Measurements from ENCODE around the gene MGST2.
A peak's percentile ranks its signal among the peaks of the same experiment; 100 is the strongest.

Gene MGST2

GRCh38 chr4:139645458-139645857 is 20.2 kb upstream of the MGST2 start:
- TF ChIP-seq CTCF (IDR thresholded peaks at IDR 0.05; ENCODE audit: low read depth, low read length): no peak
- H3K4me3 ChIP-seq (ENCODE audit: low read depth, low read length): no peak overlapping the region

- TF ChIP-seq CTCF (IDR thresholded peaks at IDR 0.05; ENCODE audit: low read depth, low read length): no peak
- no peak overlapping the region for H3K4me3 ChIP-seq (ENCODE audit: low read depth, low read length)
These were observed 18.4 kb upstream of the MGST2 start for GRCh38 chr4:139647184-139647583.

- no peak for TF ChIP-seq CTCF (IDR thresholded peaks at IDR 0.05; ENCODE audit: low read depth, low read length)
- no peak overlapping the region for H3K4me3 ChIP-seq (ENCODE audit: low read depth, low read length)
These were observed 17.7 kb upstream of the MGST2 start for GRCh38 chr4:139647952-139648351.

GRCh38 chr4:139651282-139652194 is 14.1 kb upstream of the MGST2 start:
- no peak overlapping the region for H3K4me3 ChIP-seq (ENCODE audit: low read depth, low read length)
- peak; percentile 87 for TF ChIP-seq CTCF (IDR thresholded peaks at IDR 0.05; ENCODE audit: low read depth, low read length)

GRCh38 chr4:139654516-139654915 is 11.1 kb upstream of the MGST2 start:
- no peak overlapping the region for H3K4me3 ChIP-seq (ENCODE audit: low read depth, low read length)
- TF ChIP-seq CTCF (IDR thresholded peaks at IDR 0.05; ENCODE audit: low read depth, low read length): no peak

GRCh38 chr4:139655116-139655515 is 10.5 kb upstream of the MGST2 start:
- H3K4me3 ChIP-seq (ENCODE audit: low read depth, low read length): no peak overlapping the region
- no peak; the same call in 1 of the 2 replicates for TF ChIP-seq CTCF (IDR thresholded peaks at IDR 0.05; ENCODE audit: low read depth, low read length)
